H9 (cell line): ENCODE results near the gene FST. TPM values are rescaled to one million over a fixed set of nuclear protein-coding genes. Genes with fewer than 3 reads are reported as not detected.

Experiments used
- DNase-seq: peaks from one replicate; pipeline ENCODE4 v3.0.0-alpha.2; 2017
- H2AFZ ChIP-seq: one replicate; pipeline ENCODE4 v1.6.1; 2013; ENCODE audit warnings: mild to moderate bottlenecking, low read length, control low read depth, moderate library complexity
- H2AK5ac ChIP-seq: 2 replicates; pipeline ENCODE4 v1.6.1; 2013; ENCODE audit warnings: low read length, control low read depth, mixed read lengths; ENCODE audit not compliant: insufficient read length
- H2BK120ac ChIP-seq: one replicate; pipeline ENCODE4 v1.6.1; 2013; ENCODE audit warnings: low read depth, mild to moderate bottlenecking, low read length, control low read depth, inconsistent platforms; ENCODE audit not compliant: poor library complexity, severe bottlenecking
- H2BK12ac ChIP-seq: 2 replicates; pipeline ENCODE4 v1.6.1; 2013; ENCODE audit warnings: low read length, control low read depth, mixed read lengths, low read depth; ENCODE audit not compliant: insufficient read length
- H2BK15ac ChIP-seq: 2 replicates; pipeline ENCODE4 v1.6.1; 2013; ENCODE audit warnings: low read depth, low read length, control low read depth
- H2BK20ac ChIP-seq: one replicate; pipeline ENCODE4 v1.6.1; 2013; ENCODE audit warnings: low read depth, mild to moderate bottlenecking, low read length, control low read depth, inconsistent platforms; ENCODE audit not compliant: poor library complexity, severe bottlenecking
- H2BK5ac ChIP-seq: 2 replicates; pipeline ENCODE4 v1.6.1; 2013; ENCODE audit warnings: low read length, control low read depth, mixed read lengths; ENCODE audit not compliant: insufficient read length
- H3K14ac ChIP-seq: 2 replicates; pipeline ENCODE4 v1.6.1; 2013; ENCODE audit warnings: low read length, control low read depth; ENCODE audit not compliant: insufficient read depth
- H3K18ac ChIP-seq: 2 replicates; pipeline ENCODE4 v1.6.1; 2013; ENCODE audit warnings: low read depth, mild to moderate bottlenecking, mixed read lengths, low read length, control low read depth; ENCODE audit not compliant: insufficient read length
- H3K23ac ChIP-seq: 2 replicates; pipeline ENCODE4 v1.6.1; 2013; ENCODE audit warnings: low read length, control low read depth, mixed read lengths, low read depth; ENCODE audit not compliant: insufficient read length
- H3K23me2 ChIP-seq: 2 replicates; pipeline ENCODE4 v1.6.1; 2013; ENCODE audit warnings: low read depth, mild to moderate bottlenecking, mixed read lengths, low read length, control low read depth; ENCODE audit not compliant: insufficient read length, poor library complexity, severe bottlenecking
- H3K27ac ChIP-seq: 2 replicates; pipeline ENCODE4 v1.5.1; 2013; ENCODE audit warnings: low read length, control low read depth, mixed read lengths, low read depth; ENCODE audit not compliant: insufficient read length
- H3K27me3 ChIP-seq: 2 replicates; pipeline ENCODE4 v1.6.1; 2013; ENCODE audit warnings: low read length, control low read depth, inconsistent platforms; ENCODE audit not compliant: insufficient read depth
- H3K4ac ChIP-seq: 2 replicates; pipeline ENCODE4 v1.6.1; 2013; ENCODE audit warnings: low read depth, mild to moderate bottlenecking, control low read depth, inconsistent platforms, low read length, moderate library complexity
- H3K4me1 ChIP-seq: 2 replicates; pipeline ENCODE4 v1.6.1; 2013; ENCODE audit warnings: low read length, control low read depth, inconsistent platforms; ENCODE audit not compliant: insufficient read depth
- H3K4me2 ChIP-seq: 2 replicates; pipeline ENCODE4 v1.6.1; 2013; ENCODE audit warnings: low read length, control low read depth, mixed read lengths; ENCODE audit not compliant: insufficient read length, insufficient read depth
- H3K56ac ChIP-seq: 2 replicates; pipeline ENCODE4 v1.6.1; 2013; ENCODE audit warnings: low read depth, mild to moderate bottlenecking, mixed read lengths, low read length, control low read depth; ENCODE audit not compliant: insufficient read length
- H3K79me1 ChIP-seq: 2 replicates; pipeline ENCODE4 v1.6.1; 2013; ENCODE audit warnings: low read depth, mild to moderate bottlenecking, moderate library complexity, low read length, control low read depth, inconsistent platforms; ENCODE audit not compliant: insufficient read depth, poor library complexity, severe bottlenecking
- H3K79me2 ChIP-seq: 2 replicates; pipeline ENCODE4 v1.6.1; 2013; ENCODE audit warnings: low read length, control low read depth, inconsistent platforms; ENCODE audit not compliant: insufficient read depth
- H3K9ac ChIP-seq: 2 replicates; pipeline ENCODE4 v1.6.1; 2013; ENCODE audit warnings: low read length, control low read depth, mixed read lengths; ENCODE audit not compliant: insufficient read length; ENCODE audit errors: extremely low read depth
- H3K9me3 ChIP-seq: one replicate; pipeline ENCODE4 v1.6.1; 2013; ENCODE audit warnings: low read depth, low read length, inconsistent platforms; ENCODE audit not compliant: control insufficient read depth
- H3T11ph ChIP-seq: one replicate; pipeline ENCODE4 v1.6.1; 2013; ENCODE audit warnings: mild to moderate bottlenecking, low read length, control low read depth, inconsistent platforms
- H4K20me1 ChIP-seq: one replicate; pipeline ENCODE4 v1.6.1; 2013; ENCODE audit not compliant: control insufficient read depth, insufficient read length, insufficient read depth
- H4K5ac ChIP-seq: 2 replicates; pipeline ENCODE4 v1.6.1; 2013; ENCODE audit warnings: low read depth, mild to moderate bottlenecking, mixed read lengths, low read length, control low read depth; ENCODE audit not compliant: insufficient read length
- H4K8ac ChIP-seq: replicated peaks from 2 replicates; pipeline ENCODE4 v1.6.1; 2013; ENCODE audit warnings: low read length, control low read depth, mixed read lengths, low read depth; ENCODE audit not compliant: insufficient read length
- H4K91ac ChIP-seq: 2 replicates; pipeline ENCODE4 v1.6.1; 2013; ENCODE audit warnings: low read depth, mild to moderate bottlenecking, moderate library complexity, mixed read lengths, low read length, control low read depth; ENCODE audit not compliant: insufficient read length
- H3K27ac Mint-ChIP-seq, 3 experiments: 2 replicates in 2 of 3; 3 replicates in 1 of 3; pipeline ENCODE4 v1.8.0; 2020 to 2021; ENCODE audit warnings: mixed read lengths in 3 of 3, mild to moderate bottlenecking in 1 of 3, moderate library complexity in 1 of 3
- H3K27me3 Mint-ChIP-seq: 2 replicates; pipeline ENCODE4 v1.8.0; 2021; ENCODE audit warnings: low read depth, mild to moderate bottlenecking, moderate library complexity, mixed read lengths
- H3K36me3 Mint-ChIP-seq, 3 experiments: 2 replicates in 2 of 3; 3 replicates in 1 of 3; pipeline ENCODE4 v1.8.0; 2020 to 2021; ENCODE audit warnings: low read depth in 3 of 3, mixed read lengths in 3 of 3; ENCODE audit not compliant: insufficient read depth in 1 of 3
- H3K4me1 Mint-ChIP-seq, 2 experiments: 2 replicates each; pipeline ENCODE4 v1.8.0; 2020; ENCODE audit warnings: mixed read lengths in 2 of 2
- H3K4me3 Mint-ChIP-seq, 2 experiments: 2 replicates in 1 of 2; 3 replicates in 1 of 2; pipeline ENCODE4 v1.8.0; 2020 to 2021; ENCODE audit warnings: mild to moderate bottlenecking in 2 of 2, mixed read lengths in 2 of 2, moderate library complexity in 1 of 2
- H3K9me3 Mint-ChIP-seq, 2 experiments: 2 replicates in 1 of 2; 3 replicates in 1 of 2; pipeline ENCODE4 v1.8.0; 2020; ENCODE audit warnings: mild to moderate bottlenecking in 2 of 2, mixed read lengths in 2 of 2, moderate library complexity in 1 of 2
- WGBS: extraction: QIAGEN DNeasy Blood & Tissue Kit; methylation state at CpG from one replicate; pipeline ENCODE4 v1.1.7; 2013; ENCODE audit warnings: missing lambda C conversion rate, low lambda C conversion rate, mixed read lengths; ENCODE audit not compliant: insufficient read length; ENCODE audit errors: extremely low coverage; 5-methylcytosine and 5-hydroxymethylcytosine counted together
- total RNA-seq: library from RNA; stranded (reverse); gene quantifications from 2 replicates; pipeline ENCODE4 v1.2.1, GENCODE V29; 2021
- TF ChIP-seq, protein P1 (sequence below): fragments of 200-600 bp; sonication (generic); conservative IDR thresholded peaks from 3 replicates; pipeline ENCODE4 v1.8.0; 2021; ENCODE audit warnings: antibody characterized with exemption, mild to moderate bottlenecking

The FST gene
- total RNA-seq, 1 experiment from 2014 or later: 111 TPM

DNA sequence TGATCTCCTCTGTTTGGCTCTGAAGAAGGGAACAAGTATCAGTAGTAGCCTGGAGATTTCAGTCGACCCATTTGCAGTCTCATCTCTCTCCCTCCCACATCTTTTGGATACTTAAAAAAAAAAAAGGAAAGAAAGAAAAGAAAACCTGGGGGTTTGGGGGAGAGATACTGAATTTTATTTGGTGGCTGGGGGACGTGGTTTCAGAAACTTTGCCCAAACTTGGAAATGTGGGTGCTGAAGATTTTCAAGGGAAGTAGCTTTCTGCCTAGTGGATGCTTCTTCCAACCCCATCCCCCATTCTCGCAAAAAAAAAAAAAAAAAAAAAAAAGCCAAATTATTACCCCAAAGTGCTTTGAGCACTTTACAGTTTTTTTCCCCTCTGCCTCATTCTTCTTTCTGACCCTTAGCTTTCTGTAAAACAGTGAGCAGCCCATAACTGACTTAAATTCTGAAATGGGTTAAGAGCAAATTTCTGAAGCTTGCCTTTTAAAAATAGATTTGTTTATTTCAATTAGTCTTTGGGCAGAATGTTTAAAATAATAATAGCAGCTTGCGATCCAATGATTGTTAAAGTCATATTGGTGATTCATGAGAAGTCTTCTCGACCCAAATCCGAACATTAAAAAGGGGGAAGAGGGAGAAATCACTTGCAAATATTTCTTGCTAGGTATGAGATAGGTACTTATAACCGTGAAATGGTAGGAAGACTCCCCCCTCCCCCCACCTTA is 894 bp downstream of the FST start:
- Histone ChIP-seq H3K23me2 (peaks cover 31% of the 10 kb centered on the region), H3T11ph (no peak overlapping the region), H2BK5ac (no peak overlapping the region), H4K8ac (no peak overlapping the region), H4K91ac (no peak overlapping the region), H2BK12ac (no peak overlapping the region), H3K56ac (no peak overlapping the region), H2AFZ (no peak overlapping the region), H2AK5ac (no peak overlapping the region), H3K27me3 (no peaks in the 10 kb centered on the region), H3K18ac (no peak overlapping the region), H3K4me1 (peaks cover 5% of the 10 kb centered on the region; the same call in 1 of the 2 replicates), H4K20me1 (no peaks in the 10 kb centered on the region), H3K14ac (no peak overlapping the region), H3K79me2 (0 out of 2 replicates have a peak, but pooled peaks cover 2% of the 10 kb centered on the region), H3K27ac (no peak overlapping the region), H2BK20ac (no peak overlapping the region), H3K23ac (no peak overlapping the region), H4K5ac (no peak overlapping the region), H2BK15ac (no peak overlapping the region), H3K4me2 (peak overlapping the region; percentile 98), H3K79me1 (no peaks in the 10 kb centered on the region), H2BK120ac (no peak overlapping the region), H3K4ac (no peak overlapping the region), H3K9me3 (no peaks in the 10 kb centered on the region), H3K9ac (peak overlapping the region; percentile 70)
- H3K27me3 Mint-ChIP-seq: peaks cover 5% of the 10 kb centered on the region; the same call in 1 of the 2 replicates
- peak overlapping the region; percentile 98 to 99 for H3K4me3 Mint-ChIP-seq
- TF ChIP-seq, protein P1, sequence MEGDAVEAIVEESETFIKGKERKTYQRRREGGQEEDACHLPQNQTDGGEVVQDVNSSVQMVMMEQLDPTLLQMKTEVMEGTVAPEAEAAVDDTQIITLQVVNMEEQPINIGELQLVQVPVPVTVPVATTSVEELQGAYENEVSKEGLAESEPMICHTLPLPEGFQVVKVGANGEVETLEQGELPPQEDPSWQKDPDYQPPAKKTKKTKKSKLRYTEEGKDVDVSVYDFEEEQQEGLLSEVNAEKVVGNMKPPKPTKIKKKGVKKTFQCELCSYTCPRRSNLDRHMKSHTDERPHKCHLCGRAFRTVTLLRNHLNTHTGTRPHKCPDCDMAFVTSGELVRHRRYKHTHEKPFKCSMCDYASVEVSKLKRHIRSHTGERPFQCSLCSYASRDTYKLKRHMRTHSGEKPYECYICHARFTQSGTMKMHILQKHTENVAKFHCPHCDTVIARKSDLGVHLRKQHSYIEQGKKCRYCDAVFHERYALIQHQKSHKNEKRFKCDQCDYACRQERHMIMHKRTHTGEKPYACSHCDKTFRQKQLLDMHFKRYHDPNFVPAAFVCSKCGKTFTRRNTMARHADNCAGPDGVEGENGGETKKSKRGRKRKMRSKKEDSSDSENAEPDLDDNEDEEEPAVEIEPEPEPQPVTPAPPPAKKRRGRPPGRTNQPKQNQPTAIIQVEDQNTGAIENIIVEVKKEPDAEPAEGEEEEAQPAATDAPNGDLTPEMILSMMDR: no peak
- WGBS: no CpG with 5 or more reads among the region's 7 CpGs
- DNase-seq: no peak
- H3K27ac Mint-ChIP-seq: peak overlapping the region; percentile 52 to 94 (median 91); a peak in 3 of 7 replicates
- peaks cover 19 to 43% (median 30%) of the 10 kb centered on the region in 3 experiments; a peak in 6 of 7 replicates for H3K36me3 Mint-ChIP-seq
- peaks cover 17 to 23% of the 10 kb centered on the region in 2 experiments for H3K4me1 Mint-ChIP-seq
- 0 out of 5 replicates have a peak, but pooled peaks cover 0 to 3% of the 10 kb centered on the region in 2 experiments for H3K9me3 Mint-ChIP-seq
